Lung (tissue), 12 donors: ENCODE data around the gene SP140. TPM values are rescaled to one million over a fixed set of nuclear protein-coding genes. Genes with fewer than 3 reads are reported as not detected.

Source experiments
- ATAC-seq: fragments of 200-7000 bp; cut with Tn5 transposase; one replicate; pipeline ENCODE4 v1.9.1; 2020; ENCODE audit warnings: moderate number of reproducible peaks; ENCODE audit not compliant: insufficient read depth, low FRiP score
- DNase-seq, 3 donors: peaks; one replicate each; pipeline ENCODE4 v3.0.0-alpha.2; 2013 to 2017
- H3K27ac ChIP-seq, 2 donors: one replicate each; pipeline ENCODE4 v1.5.1; 2013; ENCODE audit warnings: mild to moderate bottlenecking in 2 of 2, moderate library complexity in 2 of 2, control low read depth in 1 of 2, inconsistent platforms in 1 of 2, low read depth in 1 of 2, low read length in 1 of 2
- H3K27me3 ChIP-seq, 3 donors: one replicate each; pipeline ENCODE4 v1.5.1; 2013; ENCODE audit warnings: low read length in 2 of 3; ENCODE audit not compliant: control insufficient read depth in 3 of 3, insufficient read depth in 3 of 3
- H3K36me3 ChIP-seq, 4 donors: one replicate each; pipeline ENCODE4 v1.5.1; 2013; ENCODE audit warnings: low read length in 4 of 4, mild to moderate bottlenecking in 1 of 4, moderate library complexity in 1 of 4; ENCODE audit not compliant: control insufficient read depth in 4 of 4, insufficient read depth in 4 of 4
- H3K4me1 ChIP-seq, 5 donors: one replicate each; pipeline ENCODE4 v1.5.1; 2013; ENCODE audit warnings: low read length in 5 of 5, mild to moderate bottlenecking in 2 of 5, moderate library complexity in 1 of 5; ENCODE audit not compliant: control insufficient read depth in 5 of 5, insufficient read depth in 5 of 5
- H3K4me3 ChIP-seq: one replicate; pipeline ENCODE4 v1.5.1; 2013; ENCODE audit warnings: mild to moderate bottlenecking, control low read depth, moderate library complexity
- H3K9ac ChIP-seq, 2 donors: one replicate each; pipeline ENCODE4 v1.5.1; 2013; ENCODE audit warnings: low read length in 2 of 2, control low read depth in 1 of 2; ENCODE audit not compliant: insufficient read depth in 1 of 2
- H3K9me3 ChIP-seq, 4 donors: one replicate each; pipeline ENCODE4 v1.5.1; 2013; ENCODE audit warnings: low read length in 3 of 4, mild to moderate bottlenecking in 1 of 4, moderate library complexity in 1 of 4; ENCODE audit not compliant: control insufficient read depth in 4 of 4, insufficient read depth in 3 of 4
- WGBS, 2 donors: extraction: QIAGEN DNeasy Blood & Tissue Kit; methylation state at CpG; one replicate each; pipeline ENCODE4 v1.1.7; 2013; 5-methylcytosine and 5-hydroxymethylcytosine counted together
- polyA plus RNA-seq, 2 donors: library from polyadenylated mRNA; stranded (reverse); fragments of 200-250 nt; gene quantifications; one replicate each; pipeline ENCODE4 v1.2.1, GENCODE V29; 2013
- total RNA-seq, 2 donors: library from RNA; depleted of rRNA in 1 of 2; stranded (reverse); fragments of >200 nt in 1 of 2; gene quantifications; one replicate each; pipeline ENCODE4 v1.2.1, GENCODE V29; 2014 to 2021
- TF ChIP-seq, protein P1 (sequence below): IDR thresholded peaks from 2 replicates; pipeline ENCODE4 v1.5.1; 2012; ENCODE audit warnings: mild to moderate bottlenecking; ENCODE audit errors: control extremely low read depth, extremely low read depth
- donor health status: control.
- donor health status: control.
- donor health status: Bipolar disorder and iron deficiency.
- donor health status: healthy.
- donor health status: DM: yes; HTN: yes; CAD: no.

The SP140 gene
- total and polyA plus RNA-seq, 4 donors, result 2.9 to 6.7 (median 6.0) TPM

- DNase-seq (no peak), ATAC-seq (no peak)
- Histone ChIP-seq H3K4me3 (no peak overlapping the region), H3K9ac (no peak overlapping the region), H3K9me3 (no peaks in the 10 kb centered on the region), H3K27ac (no peak overlapping the region), H3K27me3 (no peaks in the 10 kb centered on the region), H3K4me1 (peaks cover 0 to 17% (median 0%) of the 10 kb centered on the region in 5 donors), H3K36me3 (peaks cover 15 to 25% (median 22%) of the 10 kb centered on the region in 4 donors)
- TF ChIP-seq, protein P1, sequence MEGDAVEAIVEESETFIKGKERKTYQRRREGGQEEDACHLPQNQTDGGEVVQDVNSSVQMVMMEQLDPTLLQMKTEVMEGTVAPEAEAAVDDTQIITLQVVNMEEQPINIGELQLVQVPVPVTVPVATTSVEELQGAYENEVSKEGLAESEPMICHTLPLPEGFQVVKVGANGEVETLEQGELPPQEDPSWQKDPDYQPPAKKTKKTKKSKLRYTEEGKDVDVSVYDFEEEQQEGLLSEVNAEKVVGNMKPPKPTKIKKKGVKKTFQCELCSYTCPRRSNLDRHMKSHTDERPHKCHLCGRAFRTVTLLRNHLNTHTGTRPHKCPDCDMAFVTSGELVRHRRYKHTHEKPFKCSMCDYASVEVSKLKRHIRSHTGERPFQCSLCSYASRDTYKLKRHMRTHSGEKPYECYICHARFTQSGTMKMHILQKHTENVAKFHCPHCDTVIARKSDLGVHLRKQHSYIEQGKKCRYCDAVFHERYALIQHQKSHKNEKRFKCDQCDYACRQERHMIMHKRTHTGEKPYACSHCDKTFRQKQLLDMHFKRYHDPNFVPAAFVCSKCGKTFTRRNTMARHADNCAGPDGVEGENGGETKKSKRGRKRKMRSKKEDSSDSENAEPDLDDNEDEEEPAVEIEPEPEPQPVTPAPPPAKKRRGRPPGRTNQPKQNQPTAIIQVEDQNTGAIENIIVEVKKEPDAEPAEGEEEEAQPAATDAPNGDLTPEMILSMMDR, result no peak
- 73 to 81% methylated on average over 3 of the region's 3 CpGs for WGBS, 2 donors
Measured at GRCh38 chr2:230217424-230217823, 8.1 kb upstream of the SP140 start.

- H3K9me3 ChIP-seq, result no peaks in the 10 kb centered on the region
- H3K27ac ChIP-seq, result no peak overlapping the region
- H3K4me1 ChIP-seq, result peaks cover 0 to 17% (median 0%) of the 10 kb centered on the region in 5 donors
- peak in 2 of 3 donors; percentile 6 to 16 for DNase-seq
- ATAC-seq, result no peak
- no peak overlapping the region for H3K9ac ChIP-seq
- H3K36me3 ChIP-seq, result peaks cover 9 to 20% (median 18%) of the 10 kb centered on the region in 4 donors
- H3K4me3 ChIP-seq, result no peak overlapping the region
- H3K27me3 ChIP-seq, result no peaks in the 10 kb centered on the region
- TF ChIP-seq, protein P1, result no peak
- 28 to 29% methylated on average over 2 of the region's 2 CpGs for WGBS, 2 donors
Measured at GRCh38 chr2:230218421-230218820, 7.1 kb upstream of the SP140 start.

- TF ChIP-seq, protein P1, result no peak
- Histone ChIP-seq H3K27me3 (no peaks in the 10 kb centered on the region), H3K27ac (peak within 1 kb of the TSS; percentile 62 to 96), H3K36me3 (peaks cover 9 to 11% (median 10%) of the 10 kb centered on the region in 4 donors), H3K4me1 (peaks cover 0 to 17% (median 0%) of the 10 kb centered on the region in 5 donors), H3K4me3 (peak within 1 kb of the TSS; percentile 74), H3K9me3 (no peaks in the 10 kb centered on the region), H3K9ac (peak within 1 kb of the TSS; percentile 93 to 95)
- DNase-seq (peak; percentile 89 to 94 (median 92)), ATAC-seq (peak; percentile 94)
- WGBS, 2 donors, result 0 to 1% methylated on average over 19 of the region's 19 CpGs
Measured at GRCh38 chr2:230219419-230220331, 5.9 kb upstream of the SP140 start, which contains the start of gene SP110. Gene SP110, minus strand, starts transcription at chr2:230219984. Its CDS starts 3,057 bp downstream, at chr2:230216927.
